Bronchial epithelial cell (primary cell): ENCODE measurements around the gene KCNAB1. TPM values are rescaled to one million over a fixed set of nuclear protein-coding genes. Genes with fewer than 3 reads are reported as not detected.

Experiments used
- DNase-seq: peaks from one replicate; pipeline ENCODE4 v3.0.0-alpha.2; 2010; ENCODE audit warnings: low read depth
- FAIRE-seq: peaks from 2 replicates; lab custom pipeline; 2011; peaks lifted over from hg19 to GRCh38; lab: Jason Lieb, UNC
- H3K27me3 ChIP-seq: 2 replicates; pipeline ENCODE4 v1.5.1; 2011; ENCODE audit warnings: low read length; ENCODE audit not compliant: control insufficient read depth, insufficient read depth
- H3K36me3 ChIP-seq: 2 replicates; pipeline ENCODE4 v1.5.1; 2011; ENCODE audit warnings: low read length; ENCODE audit not compliant: control insufficient read depth, insufficient read depth
- H3K4me3 ChIP-seq: 2 replicates; pipeline ENCODE4 v1.5.1; 2011; ENCODE audit warnings: mild to moderate bottlenecking, low read depth, low read length, control low read depth
- total RNA-seq: library from RNA; depleted of rRNA; stranded (reverse); fragments of >200 nt; gene quantifications from 2 replicates; pipeline ENCODE4 v1.2.1, GENCODE V29; 2014
- TF ChIP-seq, protein P1 (sequence below): IDR thresholded peaks from 2 replicates; pipeline ENCODE4 v1.5.1; 2011; ENCODE audit warnings: mild to moderate bottlenecking, moderate library complexity, low read length, control low read depth, inconsistent platforms; ENCODE audit not compliant: insufficient read depth, severe bottlenecking

The KCNAB1 gene
- total RNA-seq, 1 donor from 2014 or later, result 0.26 TPM

- FAIRE-seq, result no peak
- TF ChIP-seq, protein P1, sequence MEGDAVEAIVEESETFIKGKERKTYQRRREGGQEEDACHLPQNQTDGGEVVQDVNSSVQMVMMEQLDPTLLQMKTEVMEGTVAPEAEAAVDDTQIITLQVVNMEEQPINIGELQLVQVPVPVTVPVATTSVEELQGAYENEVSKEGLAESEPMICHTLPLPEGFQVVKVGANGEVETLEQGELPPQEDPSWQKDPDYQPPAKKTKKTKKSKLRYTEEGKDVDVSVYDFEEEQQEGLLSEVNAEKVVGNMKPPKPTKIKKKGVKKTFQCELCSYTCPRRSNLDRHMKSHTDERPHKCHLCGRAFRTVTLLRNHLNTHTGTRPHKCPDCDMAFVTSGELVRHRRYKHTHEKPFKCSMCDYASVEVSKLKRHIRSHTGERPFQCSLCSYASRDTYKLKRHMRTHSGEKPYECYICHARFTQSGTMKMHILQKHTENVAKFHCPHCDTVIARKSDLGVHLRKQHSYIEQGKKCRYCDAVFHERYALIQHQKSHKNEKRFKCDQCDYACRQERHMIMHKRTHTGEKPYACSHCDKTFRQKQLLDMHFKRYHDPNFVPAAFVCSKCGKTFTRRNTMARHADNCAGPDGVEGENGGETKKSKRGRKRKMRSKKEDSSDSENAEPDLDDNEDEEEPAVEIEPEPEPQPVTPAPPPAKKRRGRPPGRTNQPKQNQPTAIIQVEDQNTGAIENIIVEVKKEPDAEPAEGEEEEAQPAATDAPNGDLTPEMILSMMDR, result no peak
- Histone ChIP-seq H3K4me3 (no peak overlapping the region), H3K27me3 (no peaks in the 10 kb centered on the region), H3K36me3 (no peaks in the 10 kb centered on the region)
- DNase-seq, result no peak
Observed at GRCh38 chr3:156303001-156303707, 182.8 kb downstream of the KCNAB1 start.

DNA sequence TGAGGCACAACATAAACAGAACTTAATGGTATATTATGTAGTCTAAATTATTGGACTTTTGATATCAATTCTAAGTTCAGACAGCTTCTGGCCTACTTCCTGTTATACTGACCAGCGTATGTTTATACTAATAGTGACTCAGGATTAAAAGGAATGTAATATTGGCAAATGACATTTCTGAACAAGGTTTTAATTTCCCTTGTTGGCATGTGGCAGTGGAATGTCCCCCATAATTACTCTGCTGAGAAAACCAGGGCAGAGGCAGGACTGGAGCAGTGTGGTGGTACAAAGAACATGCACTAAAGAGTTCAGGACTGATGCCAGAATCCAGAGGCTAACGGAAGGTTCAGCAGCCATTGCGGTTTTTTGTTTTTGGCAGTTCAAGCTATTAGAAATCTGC lies 184.0 kb downstream of the KCNAB1 start:
- Histone ChIP-seq H3K4me3 (no peak overlapping the region), H3K27me3 (no peaks in the 10 kb centered on the region), H3K36me3 (no peaks in the 10 kb centered on the region)
- FAIRE-seq (no peak), DNase-seq (peak; percentile 31)
- TF ChIP-seq, protein P1, result no peak

- FAIRE-seq (no peak), DNase-seq (no peak)
- TF ChIP-seq, protein P1, result no peak
- H3K27me3 ChIP-seq, result no peaks in the 10 kb centered on the region
- no peaks in the 10 kb centered on the region for H3K36me3 ChIP-seq
- no peak overlapping the region for H3K4me3 ChIP-seq
Observed at GRCh38 chr3:156305672-156306071, 185.3 kb downstream of the KCNAB1 start.

GRCh38 chr3:156307704-156308103 lies 187.3 kb downstream of the KCNAB1 start:
- H3K27me3 ChIP-seq, result no peaks in the 10 kb centered on the region
- H3K36me3 ChIP-seq, result no peaks in the 10 kb centered on the region
- FAIRE-seq (no peak), DNase-seq (peak; percentile 79)
- TF ChIP-seq, protein P1, result no peak
- H3K4me3 ChIP-seq, result no peak overlapping the region

DNA sequence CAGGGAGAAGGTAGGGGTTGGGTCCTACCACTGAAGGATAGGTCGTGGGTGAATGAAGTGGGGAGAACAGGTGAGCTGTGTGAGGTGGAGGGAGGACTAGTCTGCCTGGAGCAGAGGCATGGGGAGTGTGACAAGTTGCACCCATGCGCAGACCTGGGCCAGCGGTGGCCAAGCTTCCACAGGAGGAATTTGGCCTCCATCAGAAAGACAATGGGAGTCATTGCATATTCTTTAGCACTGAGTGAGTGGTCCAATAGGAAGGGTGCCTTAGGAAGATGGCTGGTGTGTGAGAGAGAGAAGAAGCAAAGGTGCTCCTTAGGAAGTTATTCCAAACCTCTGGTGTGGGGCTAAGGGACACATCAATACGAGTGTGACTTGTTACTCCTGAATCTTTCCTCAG lies 191.1 kb downstream of the KCNAB1 start:
- FAIRE-seq, result no peak
- TF ChIP-seq, protein P1, result no peak
- no peak for DNase-seq
- Histone ChIP-seq H3K36me3 (no peaks in the 10 kb centered on the region), H3K4me3 (no peak overlapping the region), H3K27me3 (no peaks in the 10 kb centered on the region)

- Histone ChIP-seq H3K4me3 (no peak overlapping the region), H3K36me3 (no peaks in the 10 kb centered on the region), H3K27me3 (no peaks in the 10 kb centered on the region)
- DNase-seq (no peak), FAIRE-seq (no peak)
- TF ChIP-seq, protein P1, result no peak
Observed at GRCh38 chr3:156311930-156312329, 191.6 kb downstream of the KCNAB1 start.
